HG02763 (cell line): ENCODE results near the gene PLEKHA3.

Source experiments
- ATAC-seq: cut with Tn5 transposase; IDR thresholded peaks from one replicate; pipeline ENCODE4 v1.9.1; 2021; ENCODE audit warnings: mild to moderate bottlenecking, moderate library complexity; ENCODE audit not compliant: unreplicated experiment

Gene PLEKHA3

DNA sequence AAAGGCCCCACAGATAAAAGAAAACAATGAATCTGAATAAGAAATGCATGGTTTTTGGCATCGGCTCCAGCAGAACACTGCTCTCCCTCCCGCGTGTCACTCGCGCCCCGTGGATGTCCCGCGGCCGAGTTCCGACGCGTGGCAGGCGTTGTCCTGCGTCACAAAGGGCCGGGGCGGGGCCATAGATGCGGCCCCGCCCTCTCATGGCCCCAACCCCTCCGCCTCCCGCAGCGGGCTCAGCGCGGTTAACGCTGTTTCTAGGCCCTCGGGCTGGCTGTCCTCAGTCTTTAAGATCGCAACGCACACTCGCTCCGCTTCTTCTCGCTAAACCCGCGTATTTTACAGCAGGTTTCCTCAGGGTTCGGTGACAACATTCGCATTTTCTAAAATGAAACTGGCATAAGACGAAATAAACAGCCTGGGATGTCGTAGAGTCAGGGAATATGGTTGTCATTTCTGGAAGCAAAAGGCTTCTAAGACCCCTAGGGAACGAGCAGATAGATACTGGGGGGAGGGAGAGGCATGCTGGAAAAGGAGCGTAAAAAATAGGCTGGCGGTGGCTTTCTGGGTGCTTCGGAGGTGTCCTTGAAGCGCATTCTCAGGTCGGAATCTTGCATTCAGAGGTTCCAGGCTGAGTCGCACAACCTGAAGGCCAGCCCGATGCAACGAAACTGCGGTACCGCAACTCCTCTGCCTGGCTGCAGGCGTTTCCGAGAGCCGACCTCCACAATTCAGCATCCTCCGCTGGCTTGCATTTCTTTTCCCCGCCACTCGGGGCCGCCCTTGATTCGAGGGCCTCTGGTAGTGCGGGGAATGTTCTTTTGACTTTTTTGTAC, 1.6 kb upstream of the PLEKHA3 start, which contains the start of gene FKBP7:
Gene FKBP7 (minus strand): TSS at position 162 of the 836 bp plus-strand sequence. CDS start 101 bp downstream, at position 61.
- peak; percentile 52 for ATAC-seq

DNA sequence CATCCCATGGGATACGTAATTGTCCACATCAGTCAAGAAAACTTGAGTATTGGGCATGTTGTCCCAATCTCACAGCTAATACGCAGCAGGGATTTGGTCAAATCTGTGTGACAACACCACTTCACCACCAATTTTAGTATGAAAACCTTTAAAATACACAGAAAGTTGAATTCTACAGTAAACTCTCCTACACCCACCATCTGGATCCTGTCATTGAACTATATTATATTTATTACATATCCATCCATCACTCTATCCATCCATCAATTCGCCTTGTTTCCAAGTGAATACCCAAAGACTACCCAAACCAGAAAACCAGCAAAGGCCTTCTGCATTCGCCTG, 1.0 kb upstream of the PLEKHA3 start:
- ATAC-seq = no peak

DNA sequence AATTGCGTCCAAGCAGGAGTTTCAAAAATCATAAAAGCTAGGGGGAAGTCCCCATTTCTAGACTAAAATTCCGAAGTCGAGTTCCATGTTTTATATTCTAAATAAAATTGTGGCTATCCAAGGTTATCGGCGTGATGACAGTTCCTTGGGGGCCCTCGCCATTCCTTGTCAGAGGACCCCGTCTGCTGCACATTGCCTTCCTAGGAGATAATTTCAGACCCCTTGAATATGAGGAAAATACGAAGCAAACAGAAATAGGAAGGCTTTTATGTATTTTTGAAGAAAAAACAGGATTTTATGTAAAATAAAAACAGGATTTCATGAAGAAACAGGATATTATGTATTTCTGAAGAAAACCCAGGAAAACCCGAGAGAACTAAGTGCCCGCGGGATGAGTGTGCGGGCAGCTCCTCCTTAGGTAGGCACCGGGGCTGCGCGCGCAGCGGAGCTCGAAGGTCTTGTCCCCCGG, 465 bp upstream of the PLEKHA3 start:
- no peak for ATAC-seq

DNA sequence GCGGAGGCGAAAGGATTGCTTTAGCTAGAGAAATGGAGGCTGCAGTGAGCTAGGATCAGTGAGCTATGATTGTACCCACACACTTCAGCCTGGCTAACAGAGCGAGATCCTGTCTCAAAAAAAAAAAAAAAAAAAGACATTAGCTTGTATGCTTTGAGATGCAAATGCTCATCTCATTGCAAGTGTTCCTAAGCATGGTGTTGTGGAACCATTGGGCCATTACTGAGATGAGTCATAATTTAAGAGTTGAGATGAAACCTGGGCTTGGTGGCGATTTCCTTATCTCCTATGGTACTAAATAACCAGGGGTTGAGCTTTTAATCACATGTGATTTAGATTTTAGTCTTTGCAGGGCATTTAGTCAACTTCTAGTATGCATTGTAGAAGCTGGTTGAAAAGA, 2.2 kb downstream of the PLEKHA3 start:
- peak; percentile 12 for ATAC-seq

DNA sequence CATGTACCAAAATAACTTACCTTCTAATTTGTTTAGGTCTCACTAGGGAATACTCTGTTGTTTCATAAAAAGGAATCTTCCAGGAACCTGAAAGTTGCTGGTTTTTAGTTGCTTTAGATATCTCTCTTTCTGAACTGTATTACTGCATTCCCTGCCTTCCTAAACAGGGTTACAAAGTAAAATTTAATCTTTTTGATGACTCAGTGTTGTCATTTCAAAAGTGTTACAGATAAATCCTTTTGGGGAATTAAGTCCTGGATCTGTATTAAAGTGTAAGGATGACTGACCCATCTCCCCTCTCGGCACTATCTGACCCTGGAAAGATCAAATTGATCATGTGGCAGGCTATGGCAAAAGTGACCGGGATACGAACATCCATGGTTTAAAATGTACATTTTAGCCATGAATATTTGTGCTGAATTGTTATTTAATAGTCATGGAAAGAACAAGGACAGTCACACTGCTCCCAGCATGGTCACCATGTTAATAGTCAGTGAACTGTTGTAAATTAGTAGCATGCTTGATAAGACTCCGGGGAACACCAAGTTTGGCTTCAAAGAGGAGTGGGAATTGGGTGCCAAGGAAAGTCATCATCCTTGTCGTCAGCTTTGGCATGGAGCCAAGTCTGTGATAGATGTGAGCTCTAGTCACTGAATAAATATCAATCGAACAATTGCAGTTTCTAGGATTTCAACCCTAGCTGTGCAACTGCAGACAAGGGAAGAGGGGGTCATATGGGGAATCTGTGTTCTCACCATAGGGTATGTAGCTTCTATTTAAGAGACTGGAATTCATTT, 4.2 kb downstream of the PLEKHA3 start:
- no peak for ATAC-seq

DNA sequence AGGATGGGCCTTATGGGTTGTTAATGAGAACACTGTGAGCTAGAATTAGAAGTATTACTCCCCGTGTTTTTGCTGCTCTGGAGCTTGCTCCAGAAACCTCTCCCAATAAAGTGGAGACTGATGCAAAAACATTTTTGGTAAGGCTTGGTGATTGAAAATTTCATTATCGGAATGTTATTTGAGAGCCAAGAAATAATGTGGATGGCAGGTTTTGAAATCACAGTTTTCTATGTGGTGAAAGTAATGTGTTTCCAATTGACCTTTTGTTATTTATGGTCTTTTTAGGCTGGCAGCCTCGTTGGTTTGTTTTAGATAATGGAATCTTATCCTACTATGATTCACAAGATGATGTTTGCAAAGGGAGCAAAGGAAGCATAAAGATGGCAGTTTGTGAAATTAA, 5.1 kb downstream of the PLEKHA3 start:
- no peak for ATAC-seq

DNA sequence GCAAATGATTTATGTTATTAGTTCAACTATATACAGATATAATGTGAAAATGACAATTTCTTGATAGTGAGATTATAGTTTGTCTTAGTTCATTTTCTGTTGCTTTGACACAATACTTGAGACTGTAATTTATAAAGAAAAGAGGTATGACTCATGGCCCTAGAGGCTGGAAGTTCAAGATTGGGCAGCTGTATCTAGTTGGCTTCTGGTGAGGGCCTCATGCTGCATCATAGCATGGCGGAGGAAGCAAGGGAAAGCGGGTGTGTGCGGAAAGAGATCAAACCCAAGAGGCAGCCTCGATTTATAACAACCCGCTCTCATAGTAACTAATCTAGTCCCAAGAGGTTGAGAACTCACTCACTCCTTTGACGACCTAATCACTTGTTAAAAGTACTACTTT, 11.4 kb downstream of the PLEKHA3 start:
- ATAC-seq = no peak

DNA sequence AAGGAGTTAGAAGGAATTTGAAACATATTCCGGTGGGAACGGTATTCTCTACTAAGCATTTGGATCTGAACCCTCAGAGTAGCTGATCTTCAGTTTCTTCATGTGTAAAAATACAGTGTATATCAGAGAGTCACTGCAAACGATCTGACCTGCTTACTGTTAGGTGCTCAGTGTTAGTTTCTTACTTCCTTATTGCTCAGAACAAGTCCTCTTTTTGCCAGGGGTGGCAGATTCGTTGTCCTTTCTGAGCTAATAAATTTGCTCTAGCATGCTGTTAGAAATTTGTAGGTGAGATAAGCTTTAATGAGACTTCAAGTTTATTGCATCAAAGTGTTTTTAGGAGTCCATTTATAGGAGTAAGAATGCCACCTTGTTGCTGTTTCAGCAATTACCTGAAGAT, 15.8 kb downstream of the PLEKHA3 start:
- no peak for ATAC-seq

DNA sequence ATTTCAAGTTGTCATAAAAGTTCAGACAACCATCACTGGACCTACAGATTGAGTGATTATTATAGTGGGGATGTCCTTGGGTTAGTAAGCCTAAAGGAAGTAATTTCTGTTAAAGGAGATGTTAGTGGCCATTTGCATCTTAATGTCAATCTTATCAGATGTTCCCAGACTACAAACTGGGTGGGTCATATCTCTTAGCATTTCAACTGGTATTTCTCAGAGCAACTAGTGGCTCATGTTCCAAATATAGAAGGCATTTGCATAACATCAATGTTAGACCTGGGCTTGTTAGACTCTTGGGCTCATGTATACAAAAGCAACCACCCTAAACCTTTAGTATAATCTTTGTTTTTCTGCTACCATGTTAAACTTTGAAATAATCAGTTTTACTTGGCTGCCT, 17.9 kb downstream of the PLEKHA3 start:
- no peak for ATAC-seq

DNA sequence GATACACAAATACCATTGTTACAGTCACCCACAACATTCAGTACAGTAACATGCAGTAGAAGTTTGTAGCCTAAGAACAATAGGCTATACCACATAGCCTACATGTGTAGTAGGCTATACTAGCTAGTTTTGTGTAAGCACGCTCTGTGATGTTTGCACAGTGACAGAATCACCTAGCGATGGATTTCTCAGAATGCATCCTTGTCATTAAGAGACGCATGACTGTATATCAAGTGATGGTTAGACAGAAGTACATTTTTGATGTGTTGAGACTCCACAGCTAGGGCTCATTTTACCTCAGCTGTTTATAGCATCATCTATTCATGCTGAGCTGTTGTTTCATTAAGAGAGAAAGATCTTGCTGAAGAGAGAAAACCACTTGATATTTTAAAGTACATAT, 19.4 kb downstream of the PLEKHA3 start:
- ATAC-seq = no peak

DNA sequence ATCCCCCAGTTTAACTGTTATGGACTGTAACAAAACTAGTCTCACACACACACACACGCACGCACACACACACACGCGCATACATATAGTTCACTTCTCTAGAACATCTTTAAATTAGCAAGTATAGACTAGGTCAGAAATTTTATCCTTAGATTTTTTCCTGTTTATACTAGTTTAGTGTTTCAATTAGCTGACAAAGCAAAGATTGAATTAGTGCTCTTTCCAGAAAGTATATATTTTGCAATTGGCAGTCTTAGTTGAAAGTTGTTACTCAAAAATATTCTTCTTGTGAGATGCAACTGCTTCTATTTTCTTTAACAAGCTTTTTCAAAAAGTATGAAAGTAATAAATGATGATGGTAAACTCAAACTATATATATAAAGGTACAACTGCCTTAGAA, 22.5 kb downstream of the PLEKHA3 start:
- ATAC-seq = no peak

DNA sequence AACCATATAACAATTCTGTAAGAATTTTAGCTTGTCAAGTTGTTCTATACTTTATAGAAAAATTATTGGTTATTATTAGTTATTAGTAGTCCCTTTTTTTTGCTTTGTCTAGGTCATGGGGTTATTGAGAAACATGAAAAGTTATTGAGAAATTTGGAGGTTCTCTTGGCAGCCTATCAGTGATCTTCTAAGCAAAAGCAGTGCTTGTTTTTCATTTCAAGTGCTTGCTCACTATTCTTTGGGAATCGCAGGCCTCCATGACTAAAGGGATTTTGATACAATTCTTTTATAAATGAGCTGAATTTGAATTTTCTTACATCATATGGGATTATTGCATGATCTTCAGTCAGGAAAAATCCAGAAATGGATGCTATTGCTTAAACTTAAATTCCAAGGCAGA, 25.8 kb downstream of the PLEKHA3 start:
- ATAC-seq = no peak

DNA sequence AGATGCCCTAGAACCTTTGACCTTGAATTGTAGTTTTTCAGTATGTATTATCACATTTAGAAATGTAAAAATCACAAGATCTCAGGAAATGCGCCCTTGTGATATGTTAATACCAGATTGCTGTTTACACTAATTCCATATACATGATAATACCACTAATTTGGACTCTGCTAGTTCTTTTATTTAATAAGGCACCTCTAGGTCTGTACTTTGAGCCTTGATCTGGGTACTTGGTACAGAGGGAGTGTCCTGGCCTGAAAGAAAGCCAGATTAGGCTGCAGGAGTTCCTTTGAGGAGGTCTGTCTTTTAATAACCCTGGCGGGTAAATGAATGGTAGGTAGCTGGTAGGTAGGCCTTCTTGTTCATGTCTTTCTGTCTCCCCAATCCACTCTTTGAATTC, 26.3 kb downstream of the PLEKHA3 start:
- no peak for ATAC-seq

DNA sequence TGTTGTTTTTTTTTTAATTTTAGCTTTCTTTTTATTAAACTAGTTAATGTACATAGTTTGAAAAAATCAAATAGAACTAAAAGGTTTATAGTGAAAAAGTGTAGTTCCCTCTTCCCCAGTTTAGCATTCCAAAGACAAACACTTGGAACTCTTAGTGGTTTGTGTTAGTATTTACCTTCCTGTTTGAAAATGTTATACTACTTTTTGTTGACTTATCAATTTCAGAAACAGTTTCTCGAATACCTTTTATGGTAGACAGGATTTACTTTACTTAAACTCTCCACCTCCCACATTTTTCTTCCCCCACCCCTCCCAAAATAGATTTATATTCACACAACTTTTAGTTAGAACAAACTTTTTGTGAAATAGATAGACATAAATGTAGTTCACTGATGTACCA, 26.7 kb downstream of the PLEKHA3 start:
- no peak for ATAC-seq

DNA sequence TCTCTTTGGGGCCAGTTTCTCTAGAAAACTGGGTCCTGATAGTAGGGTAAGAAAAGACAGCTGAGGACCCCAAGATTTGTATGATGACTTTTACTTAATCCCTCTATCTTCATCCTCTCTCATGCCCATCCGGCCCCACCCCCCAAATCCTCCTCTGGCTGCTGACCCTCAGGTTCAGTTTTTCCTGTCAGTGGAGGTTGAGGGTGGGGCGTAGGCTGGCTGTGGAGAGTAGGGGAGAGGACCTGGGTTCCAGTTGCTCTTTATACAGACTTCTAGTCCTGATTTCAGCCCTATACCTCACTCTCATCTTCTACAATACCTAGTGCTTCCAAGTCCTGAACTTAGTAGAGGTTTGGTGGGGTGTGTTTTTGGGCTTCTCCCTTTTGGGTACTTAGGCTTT, 28.4 kb downstream of the PLEKHA3 start:
- ATAC-seq = no peak

DNA sequence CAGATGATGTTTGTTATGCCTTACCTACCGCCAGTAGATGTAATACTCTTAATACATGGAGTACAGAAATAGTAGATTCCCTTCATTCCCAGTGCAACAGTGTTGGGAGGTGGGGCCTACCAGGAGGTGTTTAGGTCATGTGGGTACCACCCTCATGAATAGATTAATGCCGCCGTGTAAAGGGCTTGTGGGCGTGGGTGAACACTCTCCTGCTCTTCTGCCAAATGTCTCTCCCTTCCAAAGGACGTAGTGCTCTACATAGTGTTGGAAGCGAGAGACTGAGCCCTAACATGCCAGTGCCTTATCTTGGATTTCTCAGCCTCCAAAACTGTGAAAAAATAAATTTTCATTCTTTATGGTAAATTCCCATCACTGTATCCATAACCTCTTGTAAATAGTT, 30.1 kb downstream of the PLEKHA3 start:
- no peak for ATAC-seq

DNA sequence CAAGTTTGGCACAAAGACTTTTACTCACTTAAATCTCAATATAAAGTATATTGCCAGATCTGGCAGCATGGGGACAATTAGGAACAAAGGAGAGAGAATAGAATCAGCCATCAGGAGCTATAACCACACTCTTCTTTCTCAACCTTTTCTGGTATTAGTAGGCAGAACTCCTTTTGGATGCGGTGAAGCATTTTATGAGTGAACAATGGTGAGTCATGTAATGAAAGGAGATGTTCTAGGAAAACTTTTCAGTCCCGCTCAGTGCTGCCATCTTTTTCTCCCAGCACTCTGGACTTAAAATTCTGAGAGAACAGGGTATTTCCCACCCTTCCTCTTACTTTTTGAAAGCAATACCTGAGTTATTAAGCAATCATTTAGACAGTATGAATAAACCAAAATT, 32.2 kb downstream of the PLEKHA3 start:
- ATAC-seq = no peak

DNA sequence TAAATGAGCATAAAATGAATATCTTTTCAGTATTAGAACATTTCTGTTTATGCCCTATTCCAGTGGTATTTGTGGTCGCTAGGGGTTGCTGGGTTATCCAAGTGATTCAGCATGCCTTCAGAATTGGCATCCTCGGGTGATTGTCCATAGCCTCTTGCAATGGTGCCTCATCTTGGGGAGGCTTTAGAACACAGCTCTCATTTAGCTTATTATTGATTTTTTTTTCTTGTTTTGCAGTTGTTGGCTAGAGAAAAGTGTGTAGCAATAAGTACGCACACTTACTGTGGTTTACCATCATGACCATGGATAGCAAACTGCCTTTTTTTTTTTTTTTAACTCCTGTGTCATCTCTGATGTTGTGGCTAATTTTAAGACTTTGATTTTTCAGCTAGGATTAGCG, 33.6 kb downstream of the PLEKHA3 start:
- ATAC-seq = no peak

DNA sequence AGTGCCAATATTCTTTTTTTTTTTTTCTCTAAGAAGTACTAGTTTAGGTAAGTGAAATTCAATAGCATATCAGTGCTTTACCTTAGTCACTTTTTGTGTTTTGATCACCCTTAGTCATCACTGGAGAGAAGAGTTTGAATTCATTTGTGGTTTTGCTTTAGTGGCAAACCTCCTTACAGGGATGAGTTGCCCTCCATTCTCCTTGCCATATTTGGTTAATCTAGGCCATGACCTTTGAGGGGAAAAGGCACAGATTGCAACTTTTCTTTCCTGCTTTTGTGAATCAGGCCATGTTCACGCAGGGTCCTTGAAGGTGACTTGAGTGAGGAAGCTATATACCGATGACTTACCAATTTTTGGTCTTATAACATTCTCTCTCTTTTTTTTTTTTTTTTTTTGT, 34.4 kb downstream of the PLEKHA3 start:
- no peak for ATAC-seq

DNA sequence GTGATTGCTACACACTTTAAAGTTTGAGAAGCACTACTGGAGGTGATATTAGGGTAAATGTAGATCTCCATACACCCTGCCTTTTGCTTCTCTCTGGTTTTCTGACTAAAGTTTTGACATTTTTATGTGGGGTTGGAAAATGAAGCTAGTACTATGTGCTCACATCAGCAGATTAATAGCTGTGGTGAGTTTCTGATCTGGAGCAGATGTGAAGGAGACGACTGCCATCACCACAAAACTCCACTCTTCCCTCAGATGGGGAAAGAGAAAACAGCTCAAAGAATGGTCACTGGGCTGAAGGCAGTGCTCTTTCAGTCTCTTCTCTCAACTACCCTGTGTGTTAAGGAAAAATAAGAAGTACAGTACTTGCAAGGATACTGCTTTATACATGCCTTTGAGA, 37.2 kb downstream of the PLEKHA3 start:
- no peak for ATAC-seq

DNA sequence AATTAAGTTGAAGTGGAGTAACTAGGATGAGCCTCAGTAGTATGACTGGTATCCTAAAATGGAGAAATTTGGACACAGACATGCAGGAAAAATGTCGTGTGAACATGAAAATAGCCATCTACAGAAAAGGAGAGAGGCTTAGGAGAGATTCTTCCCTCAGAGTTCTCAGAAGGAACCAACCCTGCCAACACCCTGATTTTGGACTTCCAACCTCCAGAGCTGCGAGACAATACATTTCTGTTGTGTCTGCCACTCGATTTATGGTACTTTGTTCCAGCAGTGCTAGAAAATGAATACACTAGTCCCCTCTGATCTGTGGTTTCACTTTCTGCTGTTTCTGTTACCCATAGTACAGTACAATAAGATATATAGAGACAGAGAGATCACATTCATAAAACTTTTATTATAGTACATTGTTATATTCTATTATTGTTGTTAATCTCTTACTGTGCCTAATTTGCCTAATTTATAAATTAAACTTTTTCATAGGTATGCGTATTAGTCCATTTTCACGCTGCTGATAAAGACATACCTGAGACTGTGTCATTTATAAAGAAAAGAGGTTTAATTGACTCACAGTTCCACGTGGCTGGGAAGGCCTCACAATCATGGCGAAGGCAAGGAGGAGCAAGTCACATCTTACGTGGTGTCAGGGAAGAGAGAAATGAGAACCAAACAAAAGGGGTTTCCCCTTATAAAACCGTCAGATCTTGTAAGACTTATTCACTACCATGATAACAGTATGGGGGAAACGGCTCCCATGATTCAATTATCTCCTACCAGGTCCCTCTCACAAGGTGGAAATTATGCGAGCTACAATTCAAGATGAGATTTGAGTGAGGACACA, 41.3 kb downstream of the PLEKHA3 start:
- no peak for ATAC-seq
